GM21576 (cell line): ENCODE measurements around the gene VPS45.
"Not testable (repeated sequence)": the region's sequence is repeated elsewhere in the genome, so short reads cannot be mapped to it uniquely, and the experiment has no call there.

Experiments used
- ATAC-seq: cut with Tn5 transposase; IDR thresholded peaks from one replicate; pipeline ENCODE4 v1.9.1; 2021; ENCODE audit warnings: mild to moderate bottlenecking, moderate library complexity; ENCODE audit not compliant: unreplicated experiment

VPS45 gene

GRCh38 chr1:150186438-150186788, 118.8 kb downstream of the VPS45 start:
- not testable (repeated sequence) for ATAC-seq

GRCh38 chr1:150186789-150187559, 119.4 kb downstream of the VPS45 start:
- no peak for ATAC-seq

- no peak for ATAC-seq
Observed at GRCh38 chr1:150187560-150187931, 120.0 kb downstream of the VPS45 start.

- ATAC-seq, result no peak
Observed at GRCh38 chr1:150192012-150192411, 124.4 kb downstream of the VPS45 start.

- ATAC-seq, result no peak
Observed at GRCh38 chr1:150194381-150195031, 126.9 kb downstream of the VPS45 start.
